ENCODE data around the gene YIF1B. TPM values are rescaled to one million over a fixed set of nuclear protein-coding genes. Genes with fewer than 3 reads are reported as not detected.

Gene YIF1B
- total RNA-seq, 1 experiment from 2014 or later: 73.2 TPM

GRCh38 chr19:38274739-38275138 is 41.0 kb downstream of the YIF1B start:
- Mint-ChIP-seq H3K27me3 (ENCODE audit: low read depth) (no peaks in the 10 kb centered on the region), H3K27ac (peak overlapping the region in 2 of 3 experiments; percentile 19 to 34; a peak in 1 of 7 replicates), H3K4me1 (peaks cover 21 to 22% of the 10 kb centered on the region in 2 experiments), H3K4me3 (no peak overlapping the region), H3K9me3 (no peaks in the 10 kb centered on the region), H3K36me3 (ENCODE audit: insufficient read depth in 1 of 3, low read depth in 3 of 3) (peaks cover 6 to 27% (median 23%) of the 10 kb centered on the region in 3 experiments; a peak in 6 of 7 replicates)
- Histone ChIP-seq H2BK5ac (ENCODE audit: insufficient read length, low read length) (no peak overlapping the region), H2BK120ac (ENCODE audit: low read depth, low read length, poor library complexity, severe bottlenecking) (no peak overlapping the region), H2AFZ (ENCODE audit: low read length) (no peak overlapping the region), H3T11ph (ENCODE audit: low read length) (no peak overlapping the region), H3K79me1 (ENCODE audit: insufficient read depth, low read depth, low read length, poor library complexity, severe bottlenecking) (peaks cover 19% of the 10 kb centered on the region), H2BK15ac (ENCODE audit: low read depth, low read length) (no peak overlapping the region), H3K23ac (ENCODE audit: insufficient read length, low read depth, low read length) (no peak overlapping the region), H4K91ac (ENCODE audit: insufficient read length, low read depth, low read length) (no peak overlapping the region), H3K18ac (ENCODE audit: insufficient read length, low read depth, low read length) (no peak overlapping the region), H3K79me2 (ENCODE audit: insufficient read depth, low read length) (peaks cover 29% of the 10 kb centered on the region), H3K9me3 (ENCODE audit: control insufficient read depth, low read depth, low read length) (no peaks in the 10 kb centered on the region), H3K14ac (ENCODE audit: insufficient read depth, low read length) (no peak overlapping the region), H3K9ac (ENCODE audit: extremely low read depth, insufficient read length, low read length) (no peak overlapping the region), H2AK5ac (ENCODE audit: insufficient read length, low read length) (no peak overlapping the region), H3K4ac (ENCODE audit: low read depth, low read length) (no peak overlapping the region), H3K23me2 (ENCODE audit: insufficient read length, low read depth, low read length, poor library complexity, severe bottlenecking) (no peaks in the 10 kb centered on the region), H4K8ac (replicated peaks; ENCODE audit: insufficient read length, low read depth, low read length) (no peak overlapping the region), H3K27me3 (ENCODE audit: insufficient read depth, low read length) (no peaks in the 10 kb centered on the region), H4K5ac (ENCODE audit: insufficient read length, low read depth, low read length) (no peak overlapping the region), H3K4me2 (ENCODE audit: insufficient read depth, insufficient read length, low read length) (no peak overlapping the region), H2BK20ac (ENCODE audit: low read depth, low read length, poor library complexity, severe bottlenecking) (no peak overlapping the region), H3K4me1 (ENCODE audit: insufficient read depth, low read length) (no peaks in the 10 kb centered on the region; the same call in 1 of the 2 replicates), H4K20me1 (ENCODE audit: control insufficient read depth, insufficient read depth, insufficient read length) (no peaks in the 10 kb centered on the region), H3K27ac (ENCODE audit: insufficient read length, low read depth, low read length) (no peak overlapping the region), H3K56ac (ENCODE audit: insufficient read length, low read depth, low read length) (no peak overlapping the region), H2BK12ac (ENCODE audit: insufficient read length, low read depth, low read length) (no peak overlapping the region)
- DNase-seq: no peak
- no peak for TF ChIP-seq CTCF (conservative IDR thresholded peaks at IDR 0.05)
- WGBS (ENCODE audit: extremely low coverage, insufficient read length, low lambda C conversion rate): no CpG with 5 or more reads among the region's 9 CpGs
